Natural killer cell treated with Interleukin-12 subunit alpha and Interleukin-12 subunit beta and Interleukin-15 and Interleukin-18, amount 100 ng/mL, for 72 hours (primary cell): ENCODE data around the gene ZNF624. TPM values are rescaled to one million over a fixed set of nuclear protein-coding genes. Genes with fewer than 3 reads are reported as not detected.

ENCODE experiments used
- ATAC-seq, 2 donors: fragments of 150-1000 bp; cut with Tn5 transposase in 1 of 2; sonication (Bioruptor Pico), chemical (Tn5 transposase) in 1 of 2; 2 replicates each; pipeline ENCODE4 v1.10.0; 2021
- DNase-seq: peaks from one replicate; pipeline ENCODE4 v3.0.0; 2022; ENCODE audit warnings: low spot score
- H3K27ac Mint-ChIP-seq, 2 donors: 1 replicate in 1 of 2; 2 replicates in 1 of 2; pipeline ENCODE4 v1.8.0; 2022; ENCODE audit warnings: mixed read lengths in 2 of 2, mild to moderate bottlenecking in 1 of 2, moderate library complexity in 1 of 2
- H3K27me3 Mint-ChIP-seq, 2 donors: 1 replicate in 1 of 2; 2 replicates in 1 of 2; pipeline ENCODE4 v1.8.0; 2022; ENCODE audit warnings: mixed read lengths in 2 of 2
- H3K36me3 Mint-ChIP-seq: one replicate; pipeline ENCODE4 v1.8.0; 2022; ENCODE audit warnings: mixed read lengths
- H3K4me1 Mint-ChIP-seq, 2 donors: 1 replicate in 1 of 2; 2 replicates in 1 of 2; pipeline ENCODE4 v1.8.0; 2022; ENCODE audit warnings: low read depth in 2 of 2, mixed read lengths in 2 of 2, mild to moderate bottlenecking in 1 of 2
- H3K4me3 Mint-ChIP-seq: one replicate; pipeline ENCODE4 v1.8.0; 2022; ENCODE audit warnings: mixed read lengths
- H3K9me3 Mint-ChIP-seq: 2 replicates; pipeline ENCODE4 v1.8.0; 2022; ENCODE audit warnings: mixed read lengths
- total RNA-seq, 2 donors: library from RNA; stranded (reverse); gene quantifications; one replicate each; pipeline ENCODE4 v1.2.3, GENCODE V29; 2022

The ZNF624 gene
- total RNA-seq, 2 donors from 2014 or later = 4.2 TPM

GRCh38 chr17:16652252-16652651 is 1.4 kb downstream of the ZNF624 start:
- peaks cover 9 to 11% of the 10 kb centered on the region in 2 donors for H3K27me3 Mint-ChIP-seq
- H3K4me1 Mint-ChIP-seq = peaks cover 11 to 12% of the 10 kb centered on the region in 2 donors
- H3K9me3 Mint-ChIP-seq = no peaks in the 10 kb centered on the region
- ATAC-seq (no peak), DNase-seq (no peak)
- peaks cover 6% of the 10 kb centered on the region for H3K36me3 Mint-ChIP-seq
- H3K4me3 Mint-ChIP-seq = no peak overlapping the region
- H3K27ac Mint-ChIP-seq = no peak overlapping the region

GRCh38 chr17:16649585-16649984 is 4.1 kb downstream of the ZNF624 start:
- no peak for ATAC-seq
- peaks cover 9% of the 10 kb centered on the region for H3K36me3 Mint-ChIP-seq
- peaks cover 11 to 12% of the 10 kb centered on the region in 2 donors for H3K4me1 Mint-ChIP-seq
- DNase-seq = no peak
- H3K4me3 Mint-ChIP-seq = no peak overlapping the region
- H3K27ac Mint-ChIP-seq = no peak overlapping the region
- H3K9me3 Mint-ChIP-seq = no peaks in the 10 kb centered on the region
- peaks cover 7 to 10% of the 10 kb centered on the region in 2 donors for H3K27me3 Mint-ChIP-seq

DNA sequence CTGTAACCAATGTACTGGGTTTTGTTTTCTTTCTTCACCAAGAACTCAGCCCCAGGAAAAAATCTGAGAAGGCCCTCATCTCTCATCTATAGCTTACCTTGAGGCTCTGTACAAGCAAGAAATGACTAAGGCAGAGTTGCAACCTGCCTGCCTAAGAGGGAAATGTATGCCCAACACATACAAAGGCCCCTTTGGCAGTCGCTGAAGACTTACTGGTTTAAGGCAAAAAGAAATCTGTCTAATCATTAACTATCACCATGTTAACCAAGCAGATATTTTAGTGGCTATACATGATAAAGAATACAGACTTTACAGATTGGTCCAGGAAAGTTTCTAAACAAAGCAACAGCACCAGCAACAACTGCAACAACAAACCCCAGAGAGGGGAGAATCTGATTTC is 14.2 kb downstream of the ZNF624 start:
- DNase-seq = no peak
- H3K4me1 Mint-ChIP-seq = no peaks in the 10 kb centered on the region
- no peak for ATAC-seq
- H3K9me3 Mint-ChIP-seq = peaks cover 2% of the 10 kb centered on the region
- no peak overlapping the region for H3K27ac Mint-ChIP-seq
- H3K27me3 Mint-ChIP-seq = no peaks in the 10 kb centered on the region
- H3K4me3 Mint-ChIP-seq = no peak overlapping the region
- H3K36me3 Mint-ChIP-seq = peaks cover 17% of the 10 kb centered on the region

DNA sequence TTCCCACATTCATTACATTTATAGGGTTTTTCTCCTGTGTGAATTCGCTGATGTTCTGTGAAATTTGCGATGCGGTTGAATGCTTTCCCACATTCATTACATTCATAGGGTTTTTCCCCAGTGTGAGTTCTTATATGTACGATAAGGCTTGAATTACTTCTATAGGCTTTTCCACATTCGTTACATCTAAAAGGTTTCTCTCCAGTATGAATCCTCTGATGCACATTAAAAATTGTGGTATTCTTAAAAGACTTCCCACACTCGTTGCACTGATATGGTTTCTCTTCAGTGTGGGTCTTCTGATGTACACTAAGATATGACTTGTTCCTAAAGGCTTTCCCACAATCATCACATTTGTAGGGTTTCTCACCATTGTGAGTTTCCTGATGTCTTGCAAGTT is 30.4 kb downstream of the ZNF624 start:
- Mint-ChIP-seq H3K36me3 (peaks cover 67% of the 10 kb centered on the region), H3K9me3 (peaks cover 29% of the 10 kb centered on the region)
- no peak for ATAC-seq

GRCh38 chr17:16622540-16623277 is 30.9 kb downstream of the ZNF624 start:
- no peaks in the 10 kb centered on the region for H3K4me1 Mint-ChIP-seq
- H3K27me3 Mint-ChIP-seq = no peaks in the 10 kb centered on the region
- ATAC-seq (no peak), DNase-seq (no peak)
- peaks cover 62% of the 10 kb centered on the region for H3K36me3 Mint-ChIP-seq
- H3K9me3 Mint-ChIP-seq = peaks cover 29% of the 10 kb centered on the region
- H3K27ac Mint-ChIP-seq = no peak overlapping the region
- no peak overlapping the region for H3K4me3 Mint-ChIP-seq

More for the DNA sequence above, 30.4 kb downstream of the ZNF624 start:
- no peak for DNase-seq
- H3K27me3 Mint-ChIP-seq = no peaks in the 10 kb centered on the region
- no peaks in the 10 kb centered on the region for H3K4me1 Mint-ChIP-seq
- H3K27ac Mint-ChIP-seq = no peak overlapping the region
- H3K4me3 Mint-ChIP-seq = no peak overlapping the region

DNA sequence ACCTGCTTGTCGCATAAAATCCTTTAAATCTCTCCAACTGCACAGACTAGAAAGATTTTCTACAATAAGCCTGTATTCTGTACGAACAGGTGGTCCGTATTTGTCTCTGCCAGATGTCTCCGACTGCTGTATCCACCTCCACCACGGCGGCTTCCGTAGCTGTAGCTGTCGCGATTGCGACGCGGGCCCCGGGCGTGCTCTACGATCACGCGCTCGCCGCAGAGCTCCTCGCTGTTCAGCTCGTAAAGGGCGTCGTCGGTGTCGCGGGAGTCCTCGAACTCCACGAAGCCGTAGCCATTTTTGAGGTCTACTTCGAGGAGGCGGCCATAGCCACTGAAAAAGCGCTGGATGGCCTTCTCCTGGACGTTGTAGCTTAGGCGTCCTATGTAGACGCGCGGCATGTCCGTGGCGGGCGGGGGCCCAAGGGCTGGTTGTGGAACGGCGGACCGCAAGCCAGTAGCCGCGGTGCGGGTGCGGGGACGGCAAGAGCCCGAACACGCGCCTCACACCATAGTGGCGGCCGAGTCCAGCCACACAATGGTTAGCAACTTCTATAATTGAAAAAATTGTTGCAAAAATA is 36.1 kb downstream of the ZNF624 start:
- DNase-seq (no peak), ATAC-seq (no peak)
- Mint-ChIP-seq H3K4me1 (no peaks in the 10 kb centered on the region), H3K9me3 (peaks cover 20% of the 10 kb centered on the region), H3K36me3 (peaks cover 51% of the 10 kb centered on the region), H3K27ac (no peak overlapping the region), H3K27me3 (no peaks in the 10 kb centered on the region), H3K4me3 (no peak overlapping the region)

- ATAC-seq = no peak
These were observed 54.1 kb downstream of the ZNF624 start for GRCh38 chr17:16599537-16599936.

DNA sequence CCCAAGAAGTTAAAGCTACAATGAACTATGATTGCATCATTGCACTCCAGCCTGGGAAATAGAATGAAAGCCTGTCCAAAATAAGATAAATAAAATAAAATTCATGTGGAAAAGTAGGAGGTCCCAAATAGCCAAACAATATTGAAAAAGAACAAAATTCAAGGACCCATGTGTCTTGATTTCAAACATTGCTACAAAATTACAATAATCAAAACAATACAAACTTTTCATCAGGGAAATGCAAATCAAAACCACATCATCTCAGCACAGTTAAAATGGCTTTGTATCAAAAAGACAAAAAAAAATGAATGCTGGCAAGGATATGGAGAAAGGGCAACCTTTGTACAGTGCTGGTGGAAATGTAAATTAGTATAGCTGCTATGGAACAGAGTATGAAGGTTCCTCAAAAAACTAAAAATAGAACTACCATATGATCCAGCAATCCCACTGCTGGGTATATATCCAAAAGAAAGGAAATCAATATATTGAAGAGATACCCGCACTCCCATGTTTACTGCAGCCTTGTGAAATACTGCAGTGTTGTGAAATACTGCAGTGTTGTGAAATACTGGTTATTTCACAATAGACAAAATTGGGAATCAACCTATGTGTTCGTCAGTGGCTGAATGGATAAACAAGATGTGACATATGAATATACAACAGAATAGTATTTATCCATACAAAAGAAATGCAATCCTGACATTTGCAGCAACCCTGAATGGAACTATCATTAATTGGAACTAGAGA is 60.1 kb downstream of the ZNF624 start:
- no peak for DNase-seq
- Mint-ChIP-seq H3K4me3 (no peak overlapping the region), H3K9me3 (no peaks in the 10 kb centered on the region), H3K27me3 (peaks cover 15 to 23% of the 10 kb centered on the region in 2 donors), H3K27ac (peak overlapping the region in 1 of 2 donors; percentile 46), H3K36me3 (no peaks in the 10 kb centered on the region), H3K4me1 (peaks cover 0 to 8% of the 10 kb centered on the region in 2 donors)
- no peak for ATAC-seq

More at GRCh38 chr17:16599537-16599936, 54.1 kb downstream of the ZNF624 start:
- no peaks in the 10 kb centered on the region for H3K9me3 Mint-ChIP-seq
- H3K4me1 Mint-ChIP-seq = peaks cover 0 to 3% of the 10 kb centered on the region in 2 donors
- no peak overlapping the region for H3K27ac Mint-ChIP-seq
- peaks cover 0 to 4% of the 10 kb centered on the region in 2 donors for H3K27me3 Mint-ChIP-seq
- peaks cover 10% of the 10 kb centered on the region for H3K36me3 Mint-ChIP-seq
- DNase-seq = no peak
- no peak overlapping the region for H3K4me3 Mint-ChIP-seq

GRCh38 chr17:16589097-16589969 is 64.3 kb downstream of the ZNF624 start:
- Mint-ChIP-seq H3K9me3 (no peaks in the 10 kb centered on the region), H3K36me3 (no peaks in the 10 kb centered on the region), H3K27ac (peak overlapping the region in 1 of 2 donors; percentile 34), H3K4me1 (peaks cover 4 to 13% of the 10 kb centered on the region in 2 donors), H3K4me3 (peak overlapping the region; percentile 66), H3K27me3 (peaks cover 37 to 43% of the 10 kb centered on the region in 2 donors)
- ATAC-seq (peak; percentile 94 to 96), DNase-seq (peak; percentile 94)

DNA sequence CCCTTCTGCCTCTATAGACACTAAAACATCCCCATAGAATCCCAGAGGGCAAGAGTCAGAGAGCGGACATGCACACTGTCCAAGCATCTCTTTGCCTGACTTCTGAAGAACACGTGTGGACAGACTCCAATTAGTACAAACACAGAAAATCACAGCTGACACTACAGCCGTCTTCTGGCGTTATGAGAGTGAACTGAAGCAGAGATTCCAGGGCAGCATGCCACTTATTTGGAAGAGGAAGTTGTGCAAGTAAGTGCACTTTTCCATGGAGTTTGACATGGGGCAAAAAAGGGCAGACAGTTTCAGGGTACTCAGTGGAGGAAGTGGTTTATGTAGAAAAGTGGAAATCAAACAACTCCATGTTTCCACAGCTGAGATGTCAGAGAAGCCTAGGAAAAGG is 67.9 kb downstream of the ZNF624 start:
- Mint-ChIP-seq H3K27ac (no peak overlapping the region), H3K9me3 (no peaks in the 10 kb centered on the region), H3K36me3 (no peaks in the 10 kb centered on the region), H3K4me1 (peaks cover 5 to 12% of the 10 kb centered on the region in 2 donors), H3K27me3 (peaks cover 46 to 56% of the 10 kb centered on the region in 2 donors), H3K4me3 (no peak overlapping the region)
- DNase-seq (no peak), ATAC-seq (no peak)

- DNase-seq (peak; percentile 88), ATAC-seq (peak; percentile 93 to 97)
- Mint-ChIP-seq H3K27ac (no peak overlapping the region), H3K27me3 (peaks cover 49 to 55% of the 10 kb centered on the region in 2 donors), H3K9me3 (no peaks in the 10 kb centered on the region), H3K4me1 (peaks cover 5 to 12% of the 10 kb centered on the region in 2 donors), H3K36me3 (no peaks in the 10 kb centered on the region), H3K4me3 (peak overlapping the region; percentile 75)
These were observed 69.2 kb downstream of the ZNF624 start for GRCh38 chr17:16584273-16584995.

DNA sequence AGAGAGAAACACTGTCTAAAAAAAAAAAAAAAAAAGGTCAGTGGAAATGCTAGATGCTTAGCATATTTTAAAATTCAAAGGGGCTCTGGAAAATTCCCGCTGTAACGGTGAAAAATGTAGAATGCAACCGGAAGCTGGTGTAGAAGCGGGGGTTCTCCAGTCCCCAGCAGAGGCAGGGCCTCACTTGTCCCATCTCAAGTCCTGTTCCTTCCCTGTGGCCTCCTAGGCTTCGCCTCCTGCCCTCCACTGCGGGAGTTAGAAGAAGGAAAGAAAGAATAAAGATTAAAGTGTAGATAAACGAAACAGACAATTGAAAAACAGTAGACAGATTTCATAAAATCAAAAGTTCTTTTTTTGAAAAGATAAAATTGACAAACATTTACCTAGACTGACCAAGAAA is 69.9 kb downstream of the ZNF624 start:
- H3K9me3 Mint-ChIP-seq = no peaks in the 10 kb centered on the region
- H3K36me3 Mint-ChIP-seq = no peaks in the 10 kb centered on the region
- H3K27ac Mint-ChIP-seq = no peak overlapping the region
- no peak for ATAC-seq
- peaks cover 50 to 57% of the 10 kb centered on the region in 2 donors for H3K27me3 Mint-ChIP-seq
- DNase-seq = no peak
- H3K4me1 Mint-ChIP-seq = peaks cover 5 to 12% of the 10 kb centered on the region in 2 donors
- peak overlapping the region; percentile 75 for H3K4me3 Mint-ChIP-seq

- Mint-ChIP-seq H3K4me3 (no peak overlapping the region), H3K4me1 (peaks cover 3 to 5% of the 10 kb centered on the region in 2 donors), H3K27ac (no peak overlapping the region), H3K27me3 (peaks cover 2 to 24% of the 10 kb centered on the region in 2 donors), H3K36me3 (no peaks in the 10 kb centered on the region), H3K9me3 (no peaks in the 10 kb centered on the region)
- DNase-seq (no peak), ATAC-seq (no peak)
These were observed 80.2 kb downstream of the ZNF624 start for GRCh38 chr17:16573466-16573865.
